NCI-H748 treated with DMSO at 0.1 percent for 48 hours (cell line): Measurements from ENCODE around the gene NEDD4.
"Not testable (repeated sequence)": the region's sequence is repeated elsewhere in the genome, so short reads cannot be mapped to it uniquely, and the experiment has no call there.

ENCODE experiments used
- DNase-seq: peaks from one replicate; lab custom pipeline; 2025; lab: John Stamatoyannopoulos, UW

Gene NEDD4

GRCh38 chr15:55894399-55894965 lies 98.9 kb downstream of the NEDD4 start:
- DNase-seq: no peak

- DNase-seq: no peak
These were observed 99.6 kb downstream of the NEDD4 start for GRCh38 chr15:55893852-55894251.

- DNase-seq: no peak
These were observed 102.2 kb downstream of the NEDD4 start for GRCh38 chr15:55891196-55891595.

GRCh38 chr15:55884223-55884622 lies 109.2 kb downstream of the NEDD4 start:
- DNase-seq: no peak

GRCh38 chr15:55879181-55879580 lies 114.2 kb downstream of the NEDD4 start:
- DNase-seq: no peak

GRCh38 chr15:55873024-55873720 lies 120.2 kb downstream of the NEDD4 start:
- no peak for DNase-seq

- DNase-seq: no peak
These were observed 120.9 kb downstream of the NEDD4 start for GRCh38 chr15:55872471-55872870.

- no peak for DNase-seq
These were observed 123.8 kb downstream of the NEDD4 start for GRCh38 chr15:55869660-55870059.

- DNase-seq: no peak
These were observed 124.7 kb downstream of the NEDD4 start for GRCh38 chr15:55868707-55869106.

- not testable (repeated sequence) for DNase-seq
These were observed 125.1 kb downstream of the NEDD4 start for GRCh38 chr15:55868291-55868690.

- DNase-seq: no peak
These were observed 129.5 kb downstream of the NEDD4 start for GRCh38 chr15:55863911-55864310.

GRCh38 chr15:55861115-55861514 lies 132.3 kb downstream of the NEDD4 start:
- DNase-seq: no peak

- DNase-seq: no peak
These were observed 132.9 kb downstream of the NEDD4 start for GRCh38 chr15:55860468-55860867.

GRCh38 chr15:55859681-55860080 lies 133.7 kb downstream of the NEDD4 start:
- no peak for DNase-seq

GRCh38 chr15:55858661-55859060 lies 134.8 kb downstream of the NEDD4 start:
- no peak for DNase-seq

- no peak for DNase-seq
These were observed 136.8 kb downstream of the NEDD4 start for GRCh38 chr15:55856506-55857164.

- DNase-seq: no peak
These were observed 140.3 kb downstream of the NEDD4 start for GRCh38 chr15:55853134-55853533.

GRCh38 chr15:55846116-55846707 lies 147.2 kb downstream of the NEDD4 start:
- peak; percentile 26 for DNase-seq

GRCh38 chr15:55842897-55843296 lies 150.5 kb downstream of the NEDD4 start:
- DNase-seq: not testable (repeated sequence)

GRCh38 chr15:55835866-55836265 lies 157.5 kb downstream of the NEDD4 start:
- DNase-seq: no peak

- no peak for DNase-seq
These were observed 159.1 kb downstream of the NEDD4 start for GRCh38 chr15:55834331-55834730.

GRCh38 chr15:55829826-55830225 lies 163.6 kb downstream of the NEDD4 start:
- no peak for DNase-seq

- DNase-seq: no peak
These were observed 165.5 kb downstream of the NEDD4 start for GRCh38 chr15:55827955-55828354.
